ENCODE measurements around the gene RHO.
A peak's percentile ranks its signal among the peaks of the same experiment; 100 is the strongest.
"Not testable (repeated sequence)": the region's sequence is repeated elsewhere in the genome, so short reads cannot be mapped to it uniquely, and the experiment has no call there.

The RHO gene

GRCh38 chr3:129528589-129529100 is at the start of gene RHO:
Gene RHO, plus strand, starts transcription at chr3:129528639. Its CDS starts 95 bp downstream, at chr3:129528734.
- no peak for DNase-seq

DNA sequence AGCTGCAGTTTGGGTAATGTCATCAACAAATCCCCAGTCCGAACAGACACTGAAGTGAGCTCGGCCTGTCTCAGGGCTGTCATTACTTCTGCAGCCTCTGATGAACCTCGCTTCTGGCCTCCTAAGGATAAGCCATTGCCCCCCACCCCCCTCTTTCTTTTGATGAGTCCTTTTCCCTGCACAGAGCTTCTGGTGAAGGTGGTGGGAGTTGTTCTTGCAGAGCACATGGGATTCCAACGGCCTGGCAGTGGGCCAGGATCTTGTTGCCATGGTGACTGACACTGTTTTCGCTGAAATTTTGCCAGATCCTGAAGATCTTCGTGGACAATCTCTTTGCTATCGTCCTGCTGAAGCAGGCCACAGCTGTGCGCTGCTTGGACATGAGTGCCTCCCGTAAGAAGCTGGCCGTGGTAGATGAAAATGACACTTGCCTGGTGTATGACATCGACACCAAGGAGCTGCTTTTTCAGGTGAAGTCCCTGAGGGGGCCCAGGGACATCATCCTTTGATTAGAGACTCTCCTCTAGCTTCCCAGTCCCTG is 47.1 kb upstream of the RHO start:
- not testable (repeated sequence) for DNase-seq

- no peak for DNase-seq
Measured at GRCh38 chr3:129481766-129482332, 46.6 kb upstream of the RHO start.

DNA sequence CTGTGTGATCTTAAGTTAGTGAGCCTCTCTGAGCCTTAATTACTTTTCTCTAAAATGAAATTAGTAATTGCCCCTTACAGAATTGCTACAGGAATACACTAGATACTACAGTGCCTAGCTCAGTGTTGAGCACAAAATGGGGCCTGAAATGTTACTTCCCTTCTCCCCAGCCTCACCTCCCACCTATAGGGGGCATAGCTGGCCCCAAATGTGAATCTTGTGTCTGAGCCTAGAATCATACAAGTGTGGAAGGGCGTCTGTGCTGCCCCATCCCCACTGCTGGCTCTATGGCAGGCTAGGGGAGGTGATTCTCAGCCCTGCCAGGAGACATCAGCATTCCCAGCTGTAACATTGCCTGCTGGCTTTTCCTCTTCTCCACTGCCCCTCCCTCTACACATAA is 45.7 kb upstream of the RHO start:
- DNase-seq, result no peak

DNA sequence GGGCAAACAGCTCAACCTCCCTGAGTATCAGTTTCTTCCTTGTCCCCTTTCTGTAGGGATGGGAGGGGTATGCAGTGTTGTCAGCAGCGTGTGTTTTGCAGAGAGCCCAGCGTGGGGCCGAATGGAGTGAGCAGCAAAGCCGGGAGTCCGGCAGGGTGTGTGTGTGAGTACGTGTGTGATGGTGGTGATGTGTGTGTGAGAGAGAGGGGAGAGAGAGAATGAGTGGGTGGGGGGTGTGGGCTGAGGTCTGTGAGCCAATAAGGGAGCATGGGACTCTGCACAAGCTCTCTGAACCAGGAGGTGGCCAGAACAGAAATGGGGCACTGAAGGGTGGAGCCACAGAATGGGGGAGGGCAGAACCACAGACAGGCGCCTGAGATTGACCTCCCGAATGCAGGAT is 44.6 kb upstream of the RHO start:
- DNase-seq, result no peak

DNA sequence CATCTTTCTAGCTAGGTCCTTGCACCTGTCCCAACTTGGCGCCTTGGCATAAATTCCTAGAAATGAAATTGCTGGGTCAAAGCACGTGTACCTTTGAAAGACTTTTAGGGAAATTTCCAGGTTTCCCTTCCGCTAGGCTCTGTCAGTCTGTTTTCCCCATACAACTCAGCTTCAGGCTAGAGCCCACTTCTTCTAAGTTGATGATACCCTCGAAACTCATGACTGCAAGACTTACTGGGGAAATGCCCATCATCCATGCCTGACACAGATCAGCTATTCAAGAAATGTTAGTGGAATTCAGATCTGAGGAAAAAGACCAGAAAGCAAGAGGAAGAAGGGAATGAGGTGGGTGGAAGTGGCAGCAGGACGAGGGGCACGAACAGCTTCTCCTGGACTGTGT is 43.3 kb upstream of the RHO start:
- DNase-seq, result not testable (repeated sequence)

DNA sequence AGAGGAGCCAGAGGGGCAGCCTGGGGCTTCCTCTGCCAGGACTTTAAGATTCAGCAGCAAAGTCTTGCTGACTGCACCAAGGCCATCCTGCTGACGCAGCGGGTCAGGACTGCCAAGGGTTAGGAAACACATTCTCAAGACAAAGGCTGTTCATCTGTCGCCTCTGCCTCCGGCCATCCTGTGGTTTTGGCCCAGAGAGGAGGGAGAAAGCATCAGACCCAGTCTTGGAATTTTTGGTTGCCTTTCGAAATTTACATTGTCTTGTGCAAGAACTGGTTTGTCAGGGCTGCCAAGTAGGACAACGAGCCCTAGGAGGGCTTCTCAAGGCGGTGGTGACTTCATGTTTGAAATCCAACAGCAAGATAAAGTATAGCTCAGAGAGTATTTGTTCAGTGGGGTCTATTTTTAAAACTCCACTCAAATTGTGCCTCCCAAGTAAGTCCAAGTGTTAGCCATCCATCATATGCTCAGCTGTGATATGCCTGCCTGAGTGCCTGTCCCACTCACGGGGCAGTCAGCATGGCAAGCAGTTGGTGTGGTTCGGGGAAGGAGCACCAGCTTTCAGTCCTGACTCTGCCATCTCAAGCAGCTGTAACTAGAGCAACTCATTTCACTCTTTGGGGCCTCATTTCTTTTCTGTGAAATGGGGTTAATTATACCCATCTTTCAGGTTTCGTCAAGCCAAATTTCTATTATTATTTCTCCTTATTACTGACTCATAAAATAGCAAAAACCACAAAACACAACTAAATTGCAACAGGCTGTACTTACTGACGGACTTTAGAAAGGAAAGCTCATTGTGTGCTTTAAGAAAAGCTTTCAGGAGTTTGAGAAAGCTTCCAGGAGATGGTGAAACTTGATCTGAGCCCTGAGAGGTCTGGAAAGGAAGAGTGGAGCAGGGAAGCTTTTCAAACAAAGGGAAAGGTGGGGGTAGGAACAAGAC is 42.4 kb upstream of the RHO start:
- peak; percentile 74 for DNase-seq

DNA sequence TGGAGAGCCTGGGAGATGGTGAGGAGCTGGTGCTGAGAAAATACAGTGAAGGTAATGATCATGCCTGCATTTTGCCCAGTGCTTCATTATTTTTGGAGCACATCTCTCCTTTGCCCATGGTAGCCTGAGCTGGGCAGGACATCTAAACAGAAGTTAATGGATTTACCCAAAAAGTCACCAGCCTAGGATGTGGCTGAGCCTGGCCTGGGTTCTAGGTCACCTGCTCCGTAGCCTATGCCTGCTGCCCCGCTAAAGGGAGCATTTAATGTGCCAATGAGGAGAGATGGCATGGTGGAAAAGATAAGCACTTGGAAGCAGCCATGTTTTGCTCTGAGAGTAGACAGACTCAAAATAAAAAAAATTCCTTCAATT is 41.8 kb upstream of the RHO start:
- no peak for DNase-seq

GRCh38 chr3:129487183-129487867 is 41.1 kb upstream of the RHO start:
- no peak for DNase-seq

- DNase-seq, result not testable (repeated sequence)
Measured at GRCh38 chr3:129487868-129488335, 40.5 kb upstream of the RHO start.

DNA sequence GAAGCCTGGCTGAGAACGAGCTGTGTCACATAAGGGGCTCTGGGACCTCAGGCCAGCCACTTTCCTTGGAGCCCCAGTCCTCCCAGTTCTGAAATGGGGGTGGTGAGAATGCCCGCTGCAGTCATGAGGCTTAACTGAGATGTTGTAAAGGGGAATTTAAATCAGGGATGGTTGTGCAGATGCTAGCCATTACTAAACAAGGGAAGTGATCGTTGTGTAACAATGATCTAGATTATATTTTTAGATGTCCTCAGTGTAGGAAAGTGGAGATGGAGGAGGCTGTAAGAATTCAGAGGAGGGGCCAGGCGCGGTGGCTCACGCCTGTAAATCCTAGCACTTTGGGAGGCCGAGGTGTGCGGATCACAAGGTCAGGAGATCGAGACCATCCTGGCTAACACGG is 39.2 kb upstream of the RHO start:
- not testable (repeated sequence) for DNase-seq

- DNase-seq, result peak; percentile 88
Measured at GRCh38 chr3:129490273-129490675, 38.2 kb upstream of the RHO start.

DNA sequence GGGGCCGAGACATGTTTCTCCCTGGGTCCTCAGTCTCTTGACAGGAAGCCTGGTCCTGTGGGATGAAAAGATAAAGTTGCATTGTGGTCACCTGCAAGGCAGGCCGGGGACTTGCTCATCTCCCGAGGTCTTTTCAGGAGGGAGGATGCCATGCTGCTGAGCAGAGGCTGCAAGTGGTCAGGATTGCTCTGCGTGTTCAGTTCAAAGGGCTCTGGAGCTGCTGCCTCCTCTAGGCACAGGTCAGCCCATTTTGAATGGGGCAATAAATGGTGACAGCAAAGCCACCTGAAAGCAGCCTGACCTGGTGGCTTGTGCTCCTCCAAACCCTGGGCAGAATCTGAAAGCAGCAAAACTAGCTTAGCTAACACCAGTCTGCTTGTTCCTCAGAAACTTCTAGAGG is 37.4 kb upstream of the RHO start:
- not testable (repeated sequence) for DNase-seq

GRCh38 chr3:129491794-129492193 is 36.6 kb upstream of the RHO start:
- DNase-seq, result no peak

DNA sequence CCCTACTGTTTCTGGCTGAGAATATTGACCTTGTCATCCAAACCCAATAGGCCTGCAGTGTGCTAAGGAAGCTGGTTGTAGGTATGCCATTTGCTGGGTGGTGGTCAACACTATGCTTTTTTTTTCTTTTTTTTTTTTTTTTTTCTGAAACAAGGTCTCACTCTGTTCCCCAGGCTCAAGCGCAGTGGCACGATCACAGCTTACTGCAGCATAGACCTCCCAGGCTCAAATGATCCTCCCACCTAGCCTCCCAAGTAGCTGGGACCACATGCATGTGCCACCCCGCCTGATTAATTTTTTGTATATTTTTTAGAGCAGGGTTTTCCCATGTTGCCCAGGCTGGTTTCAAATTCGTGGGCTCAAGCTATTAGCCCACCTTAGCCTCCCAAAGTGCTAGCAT is 35.7 kb upstream of the RHO start:
- no peak for DNase-seq

DNA sequence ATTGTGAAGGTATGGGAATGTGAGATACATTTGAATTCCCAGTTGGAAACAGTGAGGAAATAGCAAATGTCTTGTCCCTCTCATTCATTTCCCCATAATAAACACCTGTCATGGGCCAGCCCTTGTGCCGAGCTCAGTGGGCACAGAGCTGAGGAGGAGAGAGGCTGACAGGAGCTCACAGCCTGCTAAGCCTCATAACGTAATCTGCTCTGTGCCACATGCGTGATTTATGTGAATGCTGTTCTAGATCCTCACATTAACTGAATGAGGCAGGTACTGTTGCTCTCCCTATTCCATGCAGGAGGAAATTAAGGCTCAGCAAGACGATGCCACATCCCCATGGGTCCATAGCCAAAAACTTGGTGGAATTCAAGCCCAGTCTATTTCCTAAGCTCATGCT is 35.2 kb upstream of the RHO start:
- DNase-seq, result no peak

DNA sequence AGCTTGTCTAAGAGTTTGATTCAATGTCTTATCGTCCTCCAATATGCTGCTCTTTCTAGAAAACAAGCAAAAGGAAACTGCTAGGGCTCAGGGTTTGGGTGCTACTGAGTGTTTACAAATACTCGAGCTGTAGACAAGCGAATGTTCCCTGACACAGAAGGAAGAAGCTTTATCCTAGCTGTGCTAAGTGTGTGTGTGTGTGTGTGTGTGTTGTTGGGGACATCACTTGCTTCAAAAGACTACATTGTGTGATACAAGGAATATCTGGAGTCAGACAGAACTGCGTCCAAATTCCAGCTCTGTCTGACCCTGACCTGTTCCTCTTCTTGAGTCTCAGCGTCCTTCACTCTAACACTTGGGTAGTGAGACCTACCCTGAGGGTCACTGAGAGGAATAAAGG is 33.9 kb upstream of the RHO start:
- DNase-seq, result not testable (repeated sequence)

DNA sequence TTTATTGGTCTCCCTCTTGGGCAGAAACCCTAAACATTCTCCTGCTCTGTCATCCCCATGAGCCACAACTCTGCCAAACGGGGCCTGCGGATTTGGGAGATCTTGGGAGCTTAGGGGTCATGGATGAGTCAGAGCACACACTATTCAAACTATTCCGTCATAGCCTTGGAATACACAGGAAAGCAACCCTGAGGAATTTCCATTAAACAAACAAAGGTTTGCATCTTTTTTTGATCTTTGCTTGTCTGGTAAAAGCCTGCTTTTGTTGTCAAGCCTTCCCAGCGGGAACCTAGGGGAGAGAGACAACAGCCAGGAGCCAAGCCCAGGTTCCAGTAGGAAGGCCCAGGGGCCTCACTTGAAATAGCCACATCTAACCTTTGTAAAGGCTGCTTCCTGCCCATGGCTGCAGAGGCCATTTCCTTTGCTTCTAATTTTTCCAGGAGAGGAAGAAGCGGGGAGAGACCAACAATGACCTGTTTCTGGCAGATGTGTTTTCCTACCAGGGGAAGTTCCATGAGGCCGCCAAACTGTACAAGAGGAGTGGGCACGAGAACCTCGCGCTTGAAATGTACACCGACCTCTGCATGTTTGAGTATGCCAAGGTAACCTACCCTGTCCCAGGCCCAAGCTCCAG is 33.3 kb upstream of the RHO start:
- not testable (repeated sequence) for DNase-seq

- DNase-seq, result not testable (repeated sequence)
Measured at GRCh38 chr3:129497876-129498275, 30.6 kb upstream of the RHO start.

DNA sequence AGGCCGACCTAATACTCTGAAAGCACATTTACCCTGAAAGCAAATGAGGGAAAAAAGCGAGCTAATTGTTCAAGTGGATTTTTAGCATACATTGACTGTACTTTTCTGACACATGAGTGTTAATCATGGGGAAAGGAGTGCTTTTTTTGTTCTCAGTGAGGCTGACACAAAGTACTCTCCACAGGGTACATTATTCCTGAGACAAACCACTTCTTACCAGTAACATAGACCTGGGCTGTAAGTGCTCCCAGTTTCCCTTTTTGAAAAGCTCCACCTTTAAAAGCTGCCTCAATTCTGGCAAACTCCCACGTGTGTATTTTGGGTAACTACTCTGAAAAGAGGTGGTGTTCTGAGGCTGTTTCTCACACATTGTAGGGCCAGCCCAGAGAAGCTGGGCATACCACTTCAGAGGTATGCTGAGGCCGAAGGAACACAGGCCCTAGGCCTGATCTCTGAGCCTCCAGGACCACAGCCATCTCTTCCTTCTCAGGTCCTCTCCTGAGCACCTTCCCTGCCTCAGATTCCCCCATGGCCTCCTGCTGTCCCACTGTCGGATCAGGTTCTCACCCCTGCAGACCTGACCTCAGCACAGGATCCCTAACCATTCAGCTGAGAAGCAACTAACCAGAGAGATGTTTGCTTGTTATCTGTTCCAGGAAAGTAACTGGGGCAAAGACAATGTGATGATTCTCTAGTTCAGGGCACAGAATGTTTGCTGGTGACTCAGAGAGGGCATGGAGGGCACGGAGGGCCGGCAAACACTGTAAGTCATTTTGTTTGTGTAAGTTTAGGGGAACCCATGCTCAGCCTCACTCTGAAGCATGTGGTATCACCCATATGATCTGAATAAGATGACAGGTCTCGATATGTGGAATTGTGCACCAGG is 29.6 kb upstream of the RHO start:
- DNase-seq, result not testable (repeated sequence)

- not testable (repeated sequence) for DNase-seq
Measured at GRCh38 chr3:129499604-129500333, 28.7 kb upstream of the RHO start.
